NCI-H774 (cell line): ENCODE data around the gene FAM13A.

Source experiments
- DNase-seq: peaks from one replicate; lab custom pipeline; 2025; lab: John Stamatoyannopoulos, UW

Gene FAM13A

DNA sequence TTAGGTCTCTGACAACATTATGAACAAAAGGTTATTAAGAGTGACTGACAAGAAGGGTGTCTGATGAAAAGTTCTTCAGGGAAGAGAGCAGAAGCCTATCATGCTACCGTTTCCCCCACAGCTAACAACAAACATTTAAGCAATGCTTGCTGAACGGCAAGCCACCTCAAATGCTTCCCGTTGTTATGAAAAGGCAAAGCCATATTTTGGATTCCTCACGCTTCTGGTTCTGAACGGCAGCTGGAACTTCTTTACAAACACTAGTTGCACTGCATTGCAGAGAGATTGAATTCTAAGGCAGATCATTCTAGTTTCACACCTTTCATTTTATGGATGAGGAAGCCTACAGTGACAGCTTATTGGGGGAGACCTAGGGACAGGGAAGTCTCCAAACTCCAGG lies 310.8 kb downstream of the FAM13A start:
- no peak for DNase-seq

DNA sequence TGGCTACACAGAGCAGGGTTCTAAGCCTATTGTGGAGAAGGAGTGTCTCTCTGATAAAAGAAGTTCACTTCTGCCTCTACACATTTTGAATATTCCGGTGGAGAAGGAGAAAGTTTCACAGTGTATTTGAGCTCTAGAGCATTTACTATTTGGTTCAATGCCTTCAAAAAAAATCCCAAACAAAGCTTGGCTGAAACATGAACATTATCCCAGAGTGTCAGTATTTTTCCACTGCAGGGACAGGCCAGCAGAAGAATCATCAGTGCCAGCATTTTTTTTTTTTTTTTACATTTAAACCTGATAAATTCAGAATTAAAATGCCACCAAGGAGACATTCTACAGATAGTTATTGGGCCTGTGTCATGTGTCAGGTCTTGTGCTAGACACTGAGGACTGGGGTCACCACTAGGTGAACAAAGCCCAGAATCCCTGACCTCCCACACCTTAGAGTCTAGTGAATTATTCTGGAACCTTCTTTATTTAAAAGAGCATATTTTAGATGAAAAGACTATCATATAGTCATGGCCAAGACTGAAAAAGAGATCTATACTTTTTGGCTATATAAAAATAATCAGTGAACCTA lies 311.3 kb downstream of the FAM13A start:
- no peak for DNase-seq

DNA sequence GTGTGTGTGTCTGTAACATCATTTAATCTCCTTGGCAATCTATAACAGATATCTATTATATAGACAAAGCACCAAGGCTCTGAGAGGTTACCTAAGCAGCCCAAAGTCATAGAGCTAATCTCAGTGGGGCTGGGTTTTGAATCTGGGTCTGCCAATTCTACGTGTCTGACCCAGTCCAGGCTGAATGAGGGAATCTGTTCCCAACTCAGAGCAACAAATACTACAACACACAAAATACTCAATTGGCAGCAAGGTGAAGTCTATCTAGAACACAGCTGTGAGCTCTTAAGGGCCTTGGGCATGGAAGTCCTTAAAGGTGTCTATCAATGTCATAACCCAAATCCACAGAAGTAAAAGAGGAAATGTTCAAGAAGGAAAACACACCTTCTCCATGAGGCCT lies 311.8 kb downstream of the FAM13A start:
- no peak for DNase-seq

DNA sequence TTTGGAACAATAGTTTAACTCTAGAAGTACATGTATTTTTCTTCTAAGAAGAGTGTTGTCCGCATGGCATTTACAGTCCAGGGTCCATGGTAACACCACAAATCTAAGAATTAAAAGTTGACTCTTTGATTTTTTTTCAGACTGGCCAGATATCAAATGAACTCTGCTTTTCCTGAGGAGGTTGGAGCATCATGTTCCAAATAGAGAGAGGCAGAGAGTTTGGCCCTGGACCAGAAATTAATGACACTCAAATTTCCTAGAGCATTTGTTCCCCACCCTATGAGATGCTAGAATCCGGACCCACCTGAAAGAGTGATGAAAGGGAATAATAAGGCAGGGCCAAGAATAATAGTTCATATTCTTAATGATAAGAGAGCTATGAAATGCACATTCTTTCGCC lies 312.4 kb downstream of the FAM13A start:
- no peak for DNase-seq

DNA sequence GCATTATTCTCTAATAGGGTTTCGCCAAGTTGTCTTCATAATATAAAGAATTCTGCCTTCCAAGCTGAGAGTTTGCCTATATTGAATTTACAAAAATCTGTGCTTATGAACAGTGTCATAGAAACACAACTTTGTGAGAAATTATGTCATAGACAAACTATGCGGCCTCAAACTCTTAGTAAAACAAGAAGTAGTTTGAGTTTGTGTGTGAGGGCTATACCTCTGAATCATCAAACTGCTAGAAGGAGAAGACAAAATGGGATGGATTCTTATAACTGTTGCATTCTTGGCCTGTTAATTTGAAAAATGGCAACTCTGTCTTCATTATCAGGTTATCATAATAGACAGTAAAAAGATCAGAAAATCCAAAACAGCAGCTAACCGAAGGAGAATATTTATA lies 313.3 kb downstream of the FAM13A start:
- DNase-seq: no peak

DNA sequence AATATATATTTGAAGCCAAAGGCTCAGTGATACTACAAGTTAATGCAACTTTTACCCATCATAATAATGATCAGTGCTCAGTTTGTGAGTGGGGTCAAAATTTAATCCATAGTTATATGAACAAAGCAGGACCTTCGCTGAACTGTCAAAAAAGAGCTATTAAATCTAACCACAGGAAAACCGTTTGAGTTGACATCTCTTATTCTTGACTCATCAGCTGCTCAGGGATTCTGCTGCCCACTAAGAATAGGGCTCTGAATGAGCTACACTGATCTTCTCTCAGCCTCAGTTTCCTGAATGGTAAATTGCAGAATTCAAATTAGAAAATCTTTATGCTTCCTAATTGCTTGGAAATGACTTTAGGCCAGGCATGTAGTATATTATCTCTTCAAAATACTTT lies 314.4 kb downstream of the FAM13A start:
- DNase-seq: no peak

DNA sequence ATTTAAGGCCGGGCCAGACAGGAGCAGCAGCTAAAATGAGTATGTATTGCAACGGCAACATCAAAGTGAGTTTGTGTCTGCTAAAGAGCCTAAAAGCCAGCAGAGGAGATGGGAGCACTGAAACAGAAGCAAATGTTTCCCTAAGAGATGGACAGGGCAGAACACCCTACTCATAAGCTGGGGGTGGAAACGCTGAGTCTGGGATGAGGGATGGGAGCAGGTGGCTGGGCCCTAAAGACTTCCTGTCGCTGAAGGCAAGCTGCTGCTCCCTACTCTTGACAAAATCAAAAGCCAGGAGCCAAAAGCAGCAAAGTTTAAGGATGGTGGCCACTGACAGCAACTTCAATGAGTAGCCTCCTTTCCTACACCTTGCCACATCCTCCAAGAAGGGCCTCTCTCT lies 318.8 kb downstream of the FAM13A start:
- DNase-seq: no peak

DNA sequence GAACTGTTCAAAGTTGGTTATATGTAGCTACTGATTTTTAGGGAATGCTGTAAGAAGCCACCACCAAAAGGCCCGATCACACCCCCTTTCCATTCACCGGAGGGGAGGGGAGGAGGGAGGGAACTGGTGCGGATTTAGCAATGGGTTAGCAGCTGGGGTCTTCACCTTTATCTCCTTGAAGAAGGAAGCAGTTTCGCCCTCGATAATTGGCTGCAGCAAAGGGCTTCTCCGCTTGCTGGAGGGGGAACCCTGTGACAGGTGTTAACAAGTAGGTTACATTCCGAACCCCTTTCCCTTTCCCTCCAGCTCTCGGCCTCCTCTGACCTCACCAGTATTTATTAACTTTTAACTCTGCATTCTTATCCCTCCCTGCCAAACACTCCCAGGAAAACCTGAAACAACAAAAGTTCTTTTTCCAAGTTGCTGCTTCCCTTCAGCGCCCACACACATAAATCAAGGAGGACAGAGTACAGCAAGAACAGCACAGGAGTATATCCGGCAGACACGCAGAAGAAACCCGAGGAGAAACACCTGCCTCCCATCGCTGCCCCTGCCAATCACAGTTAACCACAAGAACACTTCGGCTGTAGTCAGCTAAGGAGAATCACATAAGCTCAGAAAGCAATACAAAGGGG lies 319.6 kb downstream of the FAM13A start:
- no peak for DNase-seq

DNA sequence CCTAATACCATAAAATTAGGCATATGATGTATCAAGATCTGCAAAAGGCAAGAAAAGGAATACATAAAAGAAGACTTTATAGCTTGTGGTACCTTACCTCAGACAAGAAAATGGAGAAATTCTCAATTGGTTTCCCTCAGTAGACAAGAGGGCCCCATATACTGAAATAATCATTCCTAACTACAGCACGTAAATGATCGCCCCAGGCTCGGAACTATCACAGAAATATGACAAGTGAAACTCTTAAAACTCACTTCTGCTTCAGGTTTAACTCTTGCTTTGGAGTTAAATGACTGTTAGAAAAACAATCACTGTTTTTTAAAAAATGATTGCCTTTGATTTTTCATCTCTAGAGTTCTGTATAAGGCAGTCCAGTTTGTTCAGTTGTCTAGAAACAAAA lies 320.7 kb downstream of the FAM13A start:
- DNase-seq: no peak

DNA sequence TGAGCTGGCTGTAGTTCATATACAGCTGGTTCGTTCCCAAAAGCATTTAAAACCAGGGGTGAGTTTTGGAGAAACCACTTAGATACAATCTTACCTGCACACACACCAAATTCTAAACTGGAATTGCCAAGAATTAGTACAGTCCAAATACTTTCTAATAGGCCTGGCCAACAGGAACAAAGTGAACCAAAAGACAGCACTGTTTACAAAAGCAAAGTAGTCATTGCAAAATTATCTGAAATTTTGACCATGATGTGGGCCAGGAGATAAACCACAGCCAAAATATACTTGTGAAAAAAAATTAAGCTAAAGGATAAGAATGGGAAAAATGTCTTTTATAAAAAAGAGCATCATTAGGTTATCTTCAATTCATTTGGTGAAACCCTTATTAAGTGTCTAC lies 321.4 kb downstream of the FAM13A start:
- DNase-seq: no peak

DNA sequence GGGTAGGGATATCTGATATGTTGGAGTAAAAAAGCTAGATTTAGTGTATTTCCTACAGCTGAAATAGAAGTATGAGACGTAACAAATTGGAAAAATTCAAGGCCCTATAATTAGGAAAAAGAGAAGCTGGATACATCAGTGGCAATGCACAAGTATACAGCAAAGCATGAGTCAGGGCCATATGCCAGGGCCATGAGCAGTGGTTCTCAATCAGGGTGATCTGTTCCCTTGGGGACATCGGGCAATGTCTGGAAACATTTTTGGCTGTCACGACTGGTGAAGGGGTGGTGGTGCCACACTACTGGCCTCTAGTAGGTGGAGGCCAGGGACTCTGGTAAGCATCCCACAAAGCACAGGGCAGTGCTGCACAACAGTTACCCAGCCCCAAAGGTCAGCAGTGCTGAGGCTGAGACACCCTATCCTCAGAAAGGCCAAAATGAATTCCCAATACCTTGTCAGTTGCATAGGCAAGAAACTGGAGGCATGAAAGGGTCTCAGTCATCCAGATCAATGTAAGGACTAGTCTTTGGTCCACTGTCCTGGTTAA lies 322.5 kb downstream of the FAM13A start:
- no peak for DNase-seq

DNA sequence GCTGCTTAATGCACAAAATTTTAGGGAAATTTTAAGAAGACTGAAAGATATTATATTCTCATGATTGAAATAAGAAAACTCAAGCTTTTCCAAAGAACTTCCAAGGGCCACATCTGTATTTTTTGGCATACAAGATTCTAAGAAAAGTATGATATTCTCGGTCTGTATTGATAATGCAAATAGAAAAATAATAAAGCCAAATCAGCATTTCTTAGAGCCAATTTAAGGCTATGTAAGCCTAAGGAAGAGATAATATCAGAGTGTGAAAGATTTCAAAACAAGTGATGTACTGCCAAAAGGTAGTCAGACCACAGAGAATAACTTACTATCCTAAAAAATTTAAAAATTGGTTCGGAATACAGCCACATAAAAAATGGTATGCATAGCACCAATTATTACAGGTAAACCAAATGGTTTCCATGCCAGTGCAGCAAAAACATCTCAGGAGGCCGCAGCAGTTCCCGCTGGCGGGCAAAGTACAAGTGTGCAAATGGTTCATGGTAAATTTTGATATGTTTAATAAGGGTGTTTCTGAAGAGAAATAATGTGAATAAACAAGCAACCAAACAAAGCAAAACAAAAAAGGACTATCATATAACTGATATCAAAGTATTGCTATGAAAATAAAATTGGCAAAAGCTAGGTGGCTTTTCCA lies 324.1 kb downstream of the FAM13A start:
- no peak for DNase-seq

DNA sequence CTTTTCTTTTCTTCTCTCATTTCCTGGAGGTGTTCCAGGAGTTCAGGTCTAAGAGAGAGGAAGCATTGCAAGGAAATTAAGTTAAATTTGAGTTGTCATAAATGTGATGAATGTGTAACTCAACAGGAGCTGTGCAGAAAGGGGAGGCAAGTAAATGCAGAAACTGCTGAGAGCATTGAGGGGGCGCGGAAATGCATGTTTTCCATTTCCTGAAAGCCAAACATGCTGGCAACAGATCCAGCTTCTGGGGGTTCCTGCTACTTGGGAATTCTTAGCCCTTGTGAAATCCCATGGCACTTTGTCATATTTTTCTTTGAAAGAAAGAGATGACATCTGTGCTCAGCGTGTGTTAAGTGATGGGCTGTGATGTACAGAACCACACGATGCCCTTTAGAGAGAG lies 325.6 kb downstream of the FAM13A start:
- DNase-seq: no peak

DNA sequence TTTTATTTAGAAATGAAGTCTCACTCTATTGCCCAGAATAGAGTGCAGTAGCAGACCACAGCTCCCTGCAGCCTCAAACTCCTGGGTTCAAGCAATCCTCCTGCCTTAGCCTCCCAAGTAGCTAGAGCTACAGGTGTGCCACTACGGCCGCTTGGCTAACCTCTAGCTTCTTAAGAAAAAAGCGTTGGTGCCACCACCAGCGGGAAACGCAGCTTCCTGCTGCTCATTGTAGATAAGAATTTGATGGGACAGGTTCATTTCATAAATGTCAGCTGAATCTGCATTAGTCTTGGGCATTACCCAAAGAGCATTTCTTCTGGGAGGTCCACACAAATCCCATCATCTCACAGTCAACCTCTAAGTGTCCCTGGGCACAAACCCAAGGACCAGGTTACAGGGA lies 326.2 kb downstream of the FAM13A start:
- no peak for DNase-seq

DNA sequence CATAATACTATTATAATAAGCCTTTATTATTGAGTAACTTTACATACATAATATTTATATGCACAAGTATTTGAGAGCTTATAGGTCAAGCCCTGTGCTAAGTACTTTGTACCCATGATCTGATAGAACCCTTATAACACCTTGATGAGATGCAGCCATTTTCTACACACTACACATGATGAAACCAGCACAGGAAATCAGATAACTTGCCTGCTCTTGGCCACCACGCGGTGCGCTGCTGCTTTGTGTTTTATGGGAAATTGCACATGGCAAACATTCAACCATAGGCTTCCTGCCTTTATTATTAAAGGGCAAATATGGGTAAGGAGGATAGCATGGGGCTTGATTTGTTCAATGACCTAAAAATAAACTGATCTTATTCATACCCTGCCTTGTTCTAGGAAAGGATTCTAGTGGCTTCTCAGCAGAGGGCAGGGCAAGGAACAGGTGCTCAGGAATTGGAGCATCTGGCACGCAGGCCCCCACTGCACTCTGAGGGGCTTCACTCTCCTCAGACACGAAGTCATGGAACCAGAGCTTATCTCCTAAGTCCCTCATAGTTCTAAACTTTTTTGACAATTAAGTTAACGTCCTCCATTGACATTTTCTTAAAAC lies 327.7 kb downstream of the FAM13A start:
- DNase-seq: no peak

DNA sequence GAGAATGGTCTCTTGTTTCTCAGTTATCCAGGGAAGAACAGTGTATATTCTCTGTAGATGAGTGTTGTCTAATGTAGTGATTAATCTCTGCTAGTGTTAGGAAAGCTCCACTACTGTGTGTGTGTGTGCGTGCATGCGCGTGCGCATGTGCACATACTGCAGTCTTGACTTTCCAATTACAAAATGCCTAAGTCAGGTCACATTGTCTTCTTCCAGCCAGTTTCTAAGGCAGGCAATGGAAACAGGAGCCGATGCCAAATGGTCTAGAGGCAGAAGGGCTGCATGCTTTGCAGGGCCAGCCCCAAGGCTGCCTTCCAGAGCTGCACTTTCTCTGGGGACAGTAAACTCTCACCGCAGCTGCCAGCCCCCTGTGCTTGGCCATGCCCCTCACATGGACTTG lies 328.8 kb downstream of the FAM13A start:
- no peak for DNase-seq

DNA sequence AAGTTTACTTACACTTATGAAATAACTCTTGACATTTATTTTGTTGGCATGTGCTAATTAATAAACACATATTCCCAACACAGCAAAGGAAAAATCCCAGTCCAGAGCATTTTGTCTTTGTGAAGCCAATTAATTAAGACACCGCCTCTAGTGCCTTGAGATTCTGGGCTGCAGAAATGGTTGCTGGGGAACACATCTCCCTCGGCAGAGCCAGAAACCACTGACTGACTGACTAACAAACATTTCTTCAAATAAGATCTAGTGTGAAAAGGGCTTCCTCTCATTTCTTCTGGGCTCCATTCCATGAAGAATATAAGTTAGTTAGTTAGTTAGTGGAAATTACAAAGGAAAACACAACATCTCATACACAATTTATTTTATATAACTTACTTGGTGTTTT lies 331.0 kb downstream of the FAM13A start:
- DNase-seq: no peak

DNA sequence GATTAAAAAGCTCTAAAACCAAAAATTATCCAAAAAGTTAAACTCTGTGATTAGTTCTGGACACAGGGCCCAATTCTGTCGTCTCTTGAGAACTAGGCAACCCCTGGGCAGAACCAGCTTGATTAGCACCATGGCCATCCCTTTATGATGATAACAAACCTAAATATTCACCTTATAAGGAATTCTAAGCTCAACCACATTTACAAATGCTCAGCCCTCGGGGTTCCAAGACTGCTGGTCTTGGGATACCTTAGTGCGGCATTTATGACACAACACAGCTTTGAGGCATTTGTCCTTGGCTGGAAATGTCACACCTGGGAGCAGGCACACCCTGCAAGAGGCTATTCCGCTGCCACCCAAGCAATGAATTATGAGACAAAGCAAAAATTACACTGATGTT lies 331.8 kb downstream of the FAM13A start:
- DNase-seq: no peak

DNA sequence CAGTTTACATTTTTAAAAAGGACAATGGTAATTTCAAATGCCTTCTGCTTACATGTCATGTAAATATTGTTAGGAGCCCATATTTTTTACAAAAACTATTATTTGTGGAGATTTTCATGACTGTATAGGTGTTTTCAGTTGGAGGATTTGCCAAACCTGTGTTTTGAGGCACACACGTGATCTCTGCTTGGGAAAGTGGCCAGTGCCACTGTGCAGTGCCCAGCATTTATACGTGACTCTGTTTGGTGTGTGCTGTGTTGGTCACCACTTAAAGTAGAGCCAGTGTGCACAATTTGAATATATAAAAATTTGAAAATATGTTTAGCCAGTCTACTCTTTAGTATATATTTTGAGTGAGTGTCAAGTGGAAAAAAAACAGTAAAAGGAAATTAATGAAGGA lies 332.6 kb downstream of the FAM13A start:
- DNase-seq: no peak

DNA sequence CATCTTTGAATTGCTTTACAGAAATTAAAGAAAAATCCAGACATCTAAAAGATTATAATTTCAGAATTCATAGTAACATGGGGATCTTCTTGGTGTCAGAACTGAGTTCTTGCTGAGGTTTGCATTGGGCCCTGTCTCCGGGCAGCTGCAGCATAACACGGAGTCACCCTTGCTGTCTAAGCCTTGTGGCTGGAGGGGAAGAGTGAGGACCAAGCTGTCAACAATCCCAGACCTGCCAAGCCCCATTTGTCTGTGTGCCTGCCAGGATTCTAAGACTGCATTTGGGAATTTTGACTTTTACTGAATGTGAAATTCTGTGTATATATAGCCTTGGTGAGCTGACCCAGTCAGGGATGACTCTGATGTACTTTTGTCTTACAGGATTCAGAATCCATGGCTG lies 334.2 kb downstream of the FAM13A start:
- no peak for DNase-seq

DNA sequence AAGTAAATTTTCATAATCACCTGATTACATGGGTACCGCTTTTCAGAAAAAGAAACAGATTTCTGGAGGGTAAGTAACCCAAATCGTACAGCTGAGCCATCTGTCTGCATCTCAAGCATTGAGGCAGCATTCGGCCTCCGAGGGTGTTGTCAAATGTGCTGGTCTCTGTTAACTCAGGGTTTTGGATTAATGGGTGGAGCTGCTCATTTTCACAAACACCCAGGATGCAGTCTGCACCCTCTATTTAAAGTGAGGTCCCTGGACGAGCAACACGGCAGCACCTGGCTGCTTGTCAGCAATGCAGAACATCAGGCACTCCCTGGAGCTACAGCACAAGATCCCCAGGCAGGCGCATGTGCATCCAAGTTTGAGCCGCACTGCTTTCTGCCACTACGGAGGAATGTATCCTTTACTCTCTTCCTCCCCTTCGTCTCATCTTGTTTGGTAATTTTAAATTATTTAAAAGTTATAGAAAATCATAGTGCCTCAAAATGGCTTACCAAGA lies 334.7 kb downstream of the FAM13A start:
- no peak for DNase-seq

DNA sequence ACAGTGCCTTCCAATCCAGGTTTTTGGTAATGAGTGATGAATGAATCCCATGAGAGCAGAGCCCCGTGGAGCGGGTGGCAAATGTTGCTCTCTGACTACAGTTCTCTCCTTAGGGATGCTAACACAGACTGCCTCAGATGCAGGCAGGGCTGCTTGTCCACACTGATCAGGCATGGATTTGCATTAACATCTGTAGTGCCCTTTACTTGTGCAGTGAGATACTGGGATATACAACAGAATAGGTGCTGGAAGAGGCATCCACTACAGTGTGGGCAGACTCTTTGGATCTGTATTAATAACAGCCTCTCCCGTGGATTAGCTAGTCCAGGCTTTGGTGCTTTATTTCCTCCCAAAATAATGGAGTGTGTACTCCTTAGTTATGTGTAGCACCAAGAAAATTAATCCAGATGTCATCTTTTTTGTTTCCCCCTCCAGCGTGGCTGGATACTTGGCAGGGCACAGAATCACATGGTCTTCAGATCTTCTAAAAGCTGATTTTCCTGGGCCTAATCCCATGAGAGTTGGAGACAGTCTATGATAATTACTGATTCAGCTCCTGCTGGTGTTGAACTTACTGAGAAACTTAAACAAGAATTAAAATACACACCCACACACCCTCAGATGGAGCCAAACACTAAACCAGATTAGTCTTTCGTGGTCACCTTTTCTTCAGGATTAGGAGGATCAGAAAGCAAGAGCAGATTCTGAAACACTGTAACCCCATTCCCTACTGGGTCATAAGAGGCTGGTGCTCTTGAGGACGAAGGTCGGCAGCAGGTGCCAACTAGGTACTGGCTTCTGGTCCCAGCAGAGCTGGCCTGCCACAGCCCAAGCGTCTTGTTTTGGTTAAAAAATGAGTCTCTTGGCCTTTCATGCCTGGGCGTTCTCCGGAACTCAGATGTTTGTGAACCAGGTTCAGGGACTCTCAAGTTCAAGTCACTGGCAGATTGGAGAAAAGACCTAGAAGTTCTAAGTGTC lies 336.2 kb downstream of the FAM13A start:
- no peak for DNase-seq
